Stimulated activated naive B cell treated with anti-CD40 and anti-IgM and Interleukin-4, amounts not matched to agents 10 μg/mL and 1 μg/mL and 100 μg/mL, for 72 hours (primary cell): ENCODE results near the gene CELF2.
A peak's percentile ranks its signal among the peaks of the same experiment; 100 is the strongest.

Experiments used
- ATAC-seq, 2 donors: fragments of 150-1000 bp; cut with Tn5 transposase; replicated peaks; 2 replicates each; pipeline ENCODE4 v1.10.0; 2021; ENCODE audit warnings: moderate library complexity in 1 of 2
- DNase-seq: peaks from one replicate; pipeline ENCODE4 v3.0.0; 2021
- H3K27ac Mint-ChIP-seq: one replicate; pipeline ENCODE4 v1.8.0; 2022; ENCODE audit warnings: mild to moderate bottlenecking, mixed read lengths
- H3K27me3 Mint-ChIP-seq, 2 donors: one replicate each; pipeline ENCODE4 v1.8.0; 2022; ENCODE audit warnings: mixed read lengths in 2 of 2
- H3K36me3 Mint-ChIP-seq, 2 donors: one replicate each; pipeline ENCODE4 v1.8.0; 2022; ENCODE audit warnings: mixed read lengths in 2 of 2, mild to moderate bottlenecking in 1 of 2
- H3K4me1 Mint-ChIP-seq, 2 donors: one replicate each; pipeline ENCODE4 v1.8.0; 2022; ENCODE audit warnings: mixed read lengths in 2 of 2, mild to moderate bottlenecking in 1 of 2
- H3K4me3 Mint-ChIP-seq, 2 donors: one replicate each; pipeline ENCODE4 v1.8.0; 2022; ENCODE audit warnings: mild to moderate bottlenecking in 2 of 2, mixed read lengths in 2 of 2, moderate library complexity in 1 of 2
- H3K9me3 Mint-ChIP-seq, 2 donors: one replicate each; pipeline ENCODE4 v1.8.0; 2022; ENCODE audit warnings: mixed read lengths in 2 of 2, mild to moderate bottlenecking in 1 of 2

CELF2 gene

DNA sequence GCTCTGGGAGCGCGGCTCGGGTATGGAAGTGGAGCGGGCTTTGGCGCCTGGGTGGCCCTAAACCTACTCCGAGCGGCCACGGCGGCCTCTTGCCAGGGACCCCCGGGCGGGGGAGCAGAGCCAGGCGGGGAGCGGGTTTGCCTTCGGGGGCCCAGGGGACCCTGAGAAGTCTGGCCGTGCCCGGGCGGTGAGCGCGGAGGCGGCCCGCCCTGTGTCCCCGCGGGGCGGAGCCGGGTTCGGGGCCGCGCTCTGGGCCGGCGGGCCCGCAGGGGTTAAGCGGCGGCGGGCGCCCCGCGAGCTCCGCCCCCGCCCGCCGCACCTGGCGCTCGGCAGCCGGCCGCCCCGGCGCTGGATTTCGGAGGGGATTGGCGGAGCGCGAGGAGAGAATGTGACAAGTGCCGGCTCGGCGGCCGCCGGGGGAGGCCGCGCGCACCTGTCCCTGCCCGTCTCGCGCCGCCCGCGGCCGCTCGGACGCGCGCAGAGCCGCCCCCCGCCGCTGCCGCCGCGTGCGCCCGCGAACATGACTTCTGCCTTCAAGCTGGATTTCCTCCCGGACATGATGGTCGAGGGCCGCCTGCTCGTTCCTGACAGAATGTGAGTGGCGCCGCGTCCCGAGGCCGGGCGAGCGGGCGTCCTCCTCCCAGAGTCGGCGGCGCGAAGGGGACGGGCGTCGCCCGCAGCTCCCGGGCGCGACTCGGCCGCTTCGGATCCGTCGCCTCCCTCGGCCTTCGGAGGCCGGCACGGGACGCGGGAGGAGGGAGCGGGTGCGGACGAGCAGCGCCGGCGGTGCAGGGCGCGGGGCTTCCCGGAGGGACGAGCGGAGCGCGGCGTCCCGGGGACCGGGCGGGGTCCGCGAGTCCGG lies at the start of gene CELF2:
Gene CELF2, plus strand, starts transcription at position 303 of the 862 bp plus-strand sequence. Its CDS starts 218 bp downstream, at position 521.
- Mint-ChIP-seq H3K27ac (peak within 1 kb of the TSS; percentile 69), H3K4me3 (peak within 1 kb of the TSS; percentile 83 to 85), H3K27me3 (peaks cover 47 to 54% of the 10 kb centered on the region in 2 donors), H3K4me1 (peaks cover 6 to 11% of the 10 kb centered on the region in 2 donors), H3K36me3 (no peaks in the 10 kb centered on the region), H3K9me3 (no peaks in the 10 kb centered on the region)
- DNase-seq (peak; percentile 34), ATAC-seq (peak; percentile 77 to 82)

DNA sequence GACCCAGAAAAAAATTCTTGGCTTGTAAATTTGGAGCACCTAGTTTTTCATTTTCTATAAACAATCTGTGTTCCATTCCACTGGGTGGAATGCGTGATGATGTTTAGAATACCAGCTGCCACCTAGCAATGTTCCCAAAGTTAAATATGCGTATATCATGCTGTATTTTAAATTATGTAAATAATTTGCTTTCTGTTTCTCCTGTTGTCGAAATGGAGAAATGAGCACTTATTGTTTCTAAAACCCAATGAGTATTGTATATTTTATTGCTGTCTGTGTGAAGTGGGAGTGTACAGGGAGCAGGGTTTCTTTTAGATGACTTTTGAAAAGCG lies 49.4 kb upstream of the CELF2 start:
- Mint-ChIP-seq H3K9me3 (no peaks in the 10 kb centered on the region), H3K4me3 (no peak overlapping the region), H3K27ac (no peak overlapping the region), H3K36me3 (no peaks in the 10 kb centered on the region), H3K4me1 (no peaks in the 10 kb centered on the region), H3K27me3 (peaks cover 20 to 28% of the 10 kb centered on the region in 2 donors)
- no peak for DNase-seq
- ATAC-seq = no peak

- no peak overlapping the region for H3K4me3 Mint-ChIP-seq
- DNase-seq (no peak), ATAC-seq (no peak)
- H3K9me3 Mint-ChIP-seq = no peaks in the 10 kb centered on the region
- peaks cover 22 to 41% of the 10 kb centered on the region in 2 donors for H3K27me3 Mint-ChIP-seq
- H3K4me1 Mint-ChIP-seq = no peaks in the 10 kb centered on the region
- H3K36me3 Mint-ChIP-seq = no peaks in the 10 kb centered on the region
- H3K27ac Mint-ChIP-seq = no peak overlapping the region
Observed at GRCh38 chr10:10973310-10973709, 44.4 kb upstream of the CELF2 start.

DNA sequence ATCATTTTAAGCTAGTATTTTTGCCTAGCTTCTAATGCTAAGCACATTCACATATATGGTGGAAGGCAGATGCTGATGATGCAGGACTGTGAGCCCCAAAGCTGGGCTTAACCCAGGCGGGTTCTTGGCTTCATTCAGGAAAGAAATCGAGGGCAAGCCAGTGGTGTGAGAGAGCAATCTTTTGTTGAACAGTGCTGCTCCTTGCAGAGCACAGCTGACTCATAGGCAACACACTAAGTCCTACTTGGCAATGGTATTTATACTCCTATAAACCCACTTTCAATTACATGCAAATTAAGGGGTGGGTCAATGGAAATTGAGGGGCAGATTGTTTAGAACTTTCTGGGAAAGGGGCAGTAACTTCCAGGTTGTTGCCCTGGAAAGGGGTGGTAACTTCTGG lies 42.0 kb upstream of the CELF2 start:
- DNase-seq (no peak), ATAC-seq (no peak)
- peaks cover 3 to 4% of the 10 kb centered on the region in 2 donors for H3K4me1 Mint-ChIP-seq
- H3K9me3 Mint-ChIP-seq = no peaks in the 10 kb centered on the region
- no peak overlapping the region for H3K4me3 Mint-ChIP-seq
- no peaks in the 10 kb centered on the region for H3K36me3 Mint-ChIP-seq
- H3K27ac Mint-ChIP-seq = no peak overlapping the region
- peaks cover 32 to 55% of the 10 kb centered on the region in 2 donors for H3K27me3 Mint-ChIP-seq

DNA sequence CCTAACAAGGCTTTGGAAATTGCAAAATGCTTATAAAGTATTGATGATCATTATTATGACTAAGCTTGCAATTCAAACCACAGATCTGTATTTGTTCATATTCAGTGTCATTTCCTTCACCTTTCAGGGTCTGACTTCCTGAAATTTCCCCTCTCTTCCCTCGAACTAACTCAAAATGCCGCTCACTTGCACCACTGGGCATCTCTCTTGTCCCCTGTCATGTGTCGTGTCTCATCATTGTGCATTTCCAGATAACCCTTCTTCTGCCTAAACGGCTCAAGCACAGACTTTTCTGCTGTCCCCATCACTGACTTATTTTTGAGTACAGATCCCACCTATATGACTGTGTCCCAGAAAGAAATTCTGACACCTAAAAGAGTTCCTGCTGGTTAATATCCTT lies 41.0 kb upstream of the CELF2 start:
- H3K9me3 Mint-ChIP-seq = no peaks in the 10 kb centered on the region
- H3K4me1 Mint-ChIP-seq = peaks cover 3 to 4% of the 10 kb centered on the region in 2 donors
- no peaks in the 10 kb centered on the region for H3K36me3 Mint-ChIP-seq
- H3K4me3 Mint-ChIP-seq = no peak overlapping the region
- no peak for ATAC-seq
- DNase-seq = no peak
- H3K27me3 Mint-ChIP-seq = peaks cover 29 to 50% of the 10 kb centered on the region in 2 donors
- no peak overlapping the region for H3K27ac Mint-ChIP-seq

GRCh38 chr10:10977226-10977956 lies 40.3 kb upstream of the CELF2 start:
- ATAC-seq (no peak), DNase-seq (no peak)
- Mint-ChIP-seq H3K36me3 (no peaks in the 10 kb centered on the region), H3K27me3 (peaks cover 28 to 46% of the 10 kb centered on the region in 2 donors), H3K4me1 (peaks cover 3 to 4% of the 10 kb centered on the region in 2 donors), H3K4me3 (no peak overlapping the region), H3K9me3 (no peaks in the 10 kb centered on the region), H3K27ac (no peak overlapping the region)

DNA sequence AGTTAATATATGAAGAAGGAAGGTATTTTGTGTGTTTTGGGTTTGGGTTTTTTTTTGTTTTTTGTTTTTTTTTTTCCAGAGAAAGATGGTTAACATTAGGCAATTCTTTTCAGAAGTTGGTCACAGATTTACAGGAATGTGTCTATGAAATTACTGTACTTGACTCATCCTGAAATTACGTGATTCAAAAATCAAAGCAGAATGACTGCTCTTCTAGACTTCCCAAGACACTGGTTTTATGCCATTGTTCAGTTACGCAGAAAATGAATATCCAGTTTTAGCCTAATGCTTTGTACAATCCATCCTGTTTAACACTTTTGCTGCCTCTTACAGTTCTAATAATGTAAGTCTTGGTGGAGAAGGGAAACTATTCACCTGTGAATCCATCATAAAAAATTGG lies 39.7 kb upstream of the CELF2 start:
- Mint-ChIP-seq H3K27me3 (peaks cover 24 to 40% of the 10 kb centered on the region in 2 donors), H3K36me3 (no peaks in the 10 kb centered on the region), H3K27ac (no peak overlapping the region), H3K9me3 (no peaks in the 10 kb centered on the region), H3K4me1 (peaks cover 3 to 4% of the 10 kb centered on the region in 2 donors), H3K4me3 (no peak overlapping the region)
- no peak for DNase-seq
- no peak for ATAC-seq

GRCh38 chr10:10985361-10985760 lies 32.3 kb upstream of the CELF2 start:
- DNase-seq = no peak
- Mint-ChIP-seq H3K9me3 (peaks cover 0 to 4% of the 10 kb centered on the region in 2 donors), H3K4me3 (no peak overlapping the region), H3K27me3 (peaks cover 10 to 13% of the 10 kb centered on the region in 2 donors), H3K36me3 (no peaks in the 10 kb centered on the region), H3K4me1 (no peaks in the 10 kb centered on the region), H3K27ac (no peak overlapping the region)
- ATAC-seq = no peak

GRCh38 chr10:10986606-10987005 lies 31.1 kb upstream of the CELF2 start:
- DNase-seq (no peak), ATAC-seq (no peak)
- Mint-ChIP-seq H3K4me3 (no peak overlapping the region), H3K27ac (no peak overlapping the region), H3K27me3 (peaks cover 4 to 7% of the 10 kb centered on the region in 2 donors), H3K36me3 (no peaks in the 10 kb centered on the region), H3K4me1 (no peaks in the 10 kb centered on the region), H3K9me3 (peaks cover 0 to 4% of the 10 kb centered on the region in 2 donors)

GRCh38 chr10:10987111-10987510 lies 30.6 kb upstream of the CELF2 start:
- ATAC-seq (no peak), DNase-seq (no peak)
- H3K4me3 Mint-ChIP-seq = no peak overlapping the region
- peaks cover 4 to 7% of the 10 kb centered on the region in 2 donors for H3K27me3 Mint-ChIP-seq
- H3K27ac Mint-ChIP-seq = no peak overlapping the region
- no peaks in the 10 kb centered on the region for H3K4me1 Mint-ChIP-seq
- no peaks in the 10 kb centered on the region for H3K36me3 Mint-ChIP-seq
- peaks cover 0 to 4% of the 10 kb centered on the region in 2 donors for H3K9me3 Mint-ChIP-seq

- Mint-ChIP-seq H3K36me3 (no peaks in the 10 kb centered on the region), H3K4me1 (no peaks in the 10 kb centered on the region), H3K4me3 (no peak overlapping the region), H3K9me3 (peaks cover 4 to 7% of the 10 kb centered on the region in 2 donors), H3K27me3 (peaks cover 17 to 19% of the 10 kb centered on the region in 2 donors), H3K27ac (no peak overlapping the region)
- ATAC-seq (no peak), DNase-seq (no peak)
Observed at GRCh38 chr10:10989669-10990068, 28.0 kb upstream of the CELF2 start.

DNA sequence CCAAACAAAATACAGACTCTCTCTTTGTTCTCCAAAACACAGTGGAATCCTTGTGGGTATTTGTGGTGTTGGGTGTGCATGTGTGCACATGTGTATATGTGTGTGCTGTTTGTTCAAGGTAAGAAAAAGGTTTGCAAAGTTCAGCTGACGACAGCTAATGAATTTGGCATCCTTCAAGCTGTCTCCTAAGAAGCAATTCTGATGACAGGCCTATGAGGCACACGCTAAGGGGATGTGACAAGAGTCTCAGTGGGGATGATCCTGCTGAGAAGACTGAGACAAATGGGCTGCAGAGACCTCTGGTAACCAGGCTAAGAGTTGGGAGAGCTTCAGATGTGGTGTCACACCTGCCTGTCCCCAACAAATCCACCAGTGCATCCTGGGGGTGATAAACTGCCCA lies 26.5 kb upstream of the CELF2 start:
- H3K27ac Mint-ChIP-seq = no peak overlapping the region
- peaks cover 26 to 27% of the 10 kb centered on the region in 2 donors for H3K27me3 Mint-ChIP-seq
- no peaks in the 10 kb centered on the region for H3K36me3 Mint-ChIP-seq
- no peaks in the 10 kb centered on the region for H3K4me1 Mint-ChIP-seq
- no peak for ATAC-seq
- H3K4me3 Mint-ChIP-seq = no peak overlapping the region
- H3K9me3 Mint-ChIP-seq = peaks cover 4 to 7% of the 10 kb centered on the region in 2 donors
- DNase-seq = no peak

- Mint-ChIP-seq H3K36me3 (no peaks in the 10 kb centered on the region), H3K4me3 (no peak overlapping the region), H3K27me3 (peaks cover 32 to 33% of the 10 kb centered on the region in 2 donors), H3K27ac (no peak overlapping the region), H3K9me3 (peaks cover 4 to 7% of the 10 kb centered on the region in 2 donors), H3K4me1 (no peaks in the 10 kb centered on the region)
- no peak for ATAC-seq
- no peak for DNase-seq
Observed at GRCh38 chr10:10992072-10992471, 25.6 kb upstream of the CELF2 start.

DNA sequence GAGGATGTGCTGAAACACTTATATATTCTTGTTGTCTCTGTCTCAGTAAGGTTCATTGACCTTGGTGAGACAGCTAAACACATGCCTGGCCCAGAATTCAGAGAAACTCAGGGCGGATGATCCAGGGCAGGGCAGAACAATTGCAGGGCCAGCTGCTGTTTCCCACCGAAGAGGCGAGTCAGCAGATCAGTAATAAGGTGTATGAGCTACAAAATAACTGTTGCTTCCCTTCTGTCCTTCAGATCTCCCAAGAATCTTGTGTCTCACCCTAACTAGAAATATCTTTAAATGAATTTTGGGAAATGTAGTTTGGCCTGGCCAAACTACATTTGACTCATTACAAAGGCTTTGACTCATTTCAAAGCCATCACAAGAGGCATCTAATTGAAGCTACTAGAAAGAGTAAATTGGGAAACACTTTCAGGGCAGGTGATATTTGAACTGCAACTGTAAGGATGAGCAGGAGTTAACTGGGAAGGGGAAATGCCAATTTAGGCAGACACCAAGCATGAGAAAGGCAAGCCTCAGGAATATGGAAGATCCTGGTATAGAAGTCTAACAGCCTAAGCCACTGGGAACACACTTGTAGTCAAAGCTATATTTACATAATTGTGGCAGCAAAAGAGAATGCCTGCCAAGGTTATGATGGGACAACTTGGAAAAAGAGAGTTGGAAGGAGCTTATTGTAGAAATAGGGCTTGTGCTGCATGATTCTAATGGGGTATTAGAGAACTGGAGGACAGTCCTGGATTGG lies 24.5 kb upstream of the CELF2 start:
- Mint-ChIP-seq H3K27me3 (peaks cover 35 to 36% of the 10 kb centered on the region in 2 donors), H3K9me3 (peaks cover 7 to 9% of the 10 kb centered on the region in 2 donors), H3K4me3 (no peak overlapping the region), H3K36me3 (peaks cover 0 to 5% of the 10 kb centered on the region in 2 donors), H3K27ac (no peak overlapping the region), H3K4me1 (no peaks in the 10 kb centered on the region)
- no peak for DNase-seq
- ATAC-seq = no peak
